H1 (cell line): ENCODE measurements around the gene LSM10. TPM values are rescaled to one million over a fixed set of nuclear protein-coding genes. Genes with fewer than 3 reads are reported as not detected.

Source experiments
- CTCF ChIA-PET: fragments of 300-600 bp; sonication (Branson Sonifier 250); formaldehyde crosslinking; loops from one replicate; lab custom pipeline; 2021; ENCODE audit not compliant: partially characterized antibody; lab: Charles Lee
- POLR2A ChIA-PET: fragments of 300-600 bp; sonication (Branson Sonifier 250); formaldehyde crosslinking; loops from one replicate; lab custom pipeline; 2021; ENCODE audit warnings: inconsistent platforms; ENCODE audit not compliant: partially characterized antibody; lab: Charles Lee
- DNase-seq, 2 experiments: peaks; one replicate each; pipeline versions ENCODE4 v3.0.0 to v3.0.0-alpha.2; 2010 to 2022; ENCODE audit warnings: low spot score in 2 of 2, low read depth in 1 of 2, mixed read lengths in 1 of 2
- FAIRE-seq: peaks from 2 replicates; lab custom pipeline; 2011; peaks lifted over from hg19 to GRCh38; lab: Jason Lieb, UNC
- H2AFZ ChIP-seq: 2 replicates; pipeline ENCODE4 v1.8.1; 2012; ENCODE audit warnings: low read length, inconsistent platforms
- H2AK5ac ChIP-seq: 2 replicates; pipeline ENCODE4 v1.6.1; 2013; ENCODE audit warnings: low read depth, low read length
- H2BK120ac ChIP-seq: replicated peaks from 2 replicates; pipeline ENCODE3; 2013; ENCODE audit warnings: low read depth, low read length, inconsistent platforms
- H2BK12ac ChIP-seq: 2 replicates; pipeline ENCODE4 v1.6.1; 2013; ENCODE audit warnings: low read depth, low read length
- H2BK15ac ChIP-seq: 2 replicates; pipeline ENCODE4 v1.6.1; 2013; ENCODE audit warnings: low read length
- H2BK20ac ChIP-seq: 2 replicates; pipeline ENCODE4 v1.6.1; 2013; ENCODE audit warnings: low read length
- H2BK5ac ChIP-seq: 2 replicates; pipeline ENCODE4 v1.6.1; 2013; ENCODE audit warnings: low read depth, low read length
- H3K14ac ChIP-seq: 2 replicates; pipeline ENCODE4 v1.6.1; 2013; ENCODE audit warnings: inconsistent platforms; ENCODE audit not compliant: insufficient read length
- H3K18ac ChIP-seq: 2 replicates; pipeline ENCODE4 v1.6.1; 2013; ENCODE audit warnings: low read length; ENCODE audit errors: extremely low read depth
- H3K23ac ChIP-seq: 2 replicates; pipeline ENCODE4 v1.6.1; 2013; ENCODE audit warnings: inconsistent platforms; ENCODE audit not compliant: insufficient read length
- H3K23me2 ChIP-seq: 2 replicates; pipeline ENCODE4 v1.6.1; 2013; ENCODE audit warnings: low read depth, low read length
- H3K27ac ChIP-seq: 2 replicates; pipeline ENCODE4 v1.6.1; 2011; ENCODE audit warnings: low read depth, low read length, inconsistent platforms
- H3K27me3 ChIP-seq, 4 experiments: replicated peaks in 1 of 4; 1 replicate in 1 of 4; 2 replicates in 3 of 4; pipeline versions ENCODE4 v1.6.1 to v1.8.1; 2011 to 2013; ENCODE audit warnings: low read length in 3 of 4, mild to moderate bottlenecking in 3 of 4, inconsistent platforms in 2 of 4, mixed read lengths in 2 of 4, moderate library complexity in 1 of 4; ENCODE audit not compliant: control insufficient read depth in 3 of 4, insufficient read depth in 3 of 4; ENCODE audit errors: extremely low read depth in 1 of 4
- H3K36me3 ChIP-seq, 4 experiments: 2 replicates each; pipeline versions ENCODE4 v1.6.1 to v1.8.1; 2011 to 2013; ENCODE audit warnings: mild to moderate bottlenecking in 4 of 4, low read length in 3 of 4, moderate library complexity in 2 of 4, control low read depth in 1 of 4, inconsistent platforms in 1 of 4; ENCODE audit not compliant: insufficient read depth in 4 of 4, control insufficient read depth in 2 of 4
- H3K4ac ChIP-seq: replicated peaks from 2 replicates; pipeline ENCODE3; 2013; ENCODE audit warnings: low read length, low read depth, mixed read lengths, inconsistent platforms; ENCODE audit not compliant: insufficient read length
- H3K4me1 ChIP-seq, 4 experiments: replicated peaks in 1 of 4; 1 replicate in 1 of 4; 2 replicates in 3 of 4; pipeline versions ENCODE4 v1.6.1 to v1.8.1; 2011 to 2013; ENCODE audit warnings: low read length in 3 of 4, inconsistent platforms in 2 of 4, mixed read lengths in 1 of 4; ENCODE audit not compliant: insufficient read depth in 4 of 4, control insufficient read depth in 3 of 4
- H3K4me2 ChIP-seq, 2 experiments: 2 replicates each; pipeline versions ENCODE4 v1.6.1 to v1.8.1; 2011 to 2013; ENCODE audit warnings: low read depth in 2 of 2, low read length in 2 of 2, control low read depth in 1 of 2, inconsistent platforms in 1 of 2, mild to moderate bottlenecking in 1 of 2; ENCODE audit not compliant: insufficient read depth in 1 of 2
- H3K4me3 ChIP-seq, 4 experiments: fragments of 200-600, 300-600 bp in 1 of 4; sonication (generic), shearing (Covaris generic), sonication (Bioruptor Twin) in 1 of 4; 2 replicates each; pipeline versions ENCODE4 v1.5.1 to v1.8.1; 2011 to 2016; ENCODE audit warnings: low read length in 4 of 4, low read depth in 3 of 4, control low read depth in 2 of 4, inconsistent platforms in 2 of 4, mild to moderate bottlenecking in 2 of 4, mixed read lengths in 1 of 4, moderate library complexity in 1 of 4; ENCODE audit not compliant: insufficient read depth in 2 of 4; ENCODE audit errors: extremely low read depth in 1 of 4
- H3K56ac ChIP-seq: replicated peaks from 2 replicates; pipeline ENCODE3; 2013; ENCODE audit warnings: low read depth, mild to moderate bottlenecking, mixed read lengths, low read length, inconsistent platforms; ENCODE audit not compliant: insufficient read length
- H3K79me1 ChIP-seq: 2 replicates; pipeline ENCODE4 v1.6.1; 2013; ENCODE audit warnings: low read depth, low read length, control low read depth
- H3K79me2 ChIP-seq, 2 experiments: 2 replicates each; pipeline versions ENCODE4 v1.6.1 to v1.8.1; 2012 to 2013; ENCODE audit warnings: low read length in 2 of 2, mild to moderate bottlenecking in 2 of 2, inconsistent platforms in 1 of 2; ENCODE audit not compliant: insufficient read depth in 2 of 2, control insufficient read depth in 1 of 2
- H3K9ac ChIP-seq, 4 experiments: replicated peaks in 1 of 4; 1 replicate in 1 of 4; 2 replicates in 3 of 4; pipeline versions ENCODE4 v1.6.1 to v1.8.1; 2011 to 2013; ENCODE audit warnings: low read depth in 3 of 4, low read length in 3 of 4, control low read depth in 2 of 4, mild to moderate bottlenecking in 2 of 4, moderate library complexity in 2 of 4, inconsistent platforms in 1 of 4; ENCODE audit errors: extremely low read depth in 1 of 4
- H3K9me3 ChIP-seq, 2 experiments: 2 replicates each; pipeline versions ENCODE4 v1.6.1 to v1.8.1; 2012 to 2013; ENCODE audit warnings: mild to moderate bottlenecking in 2 of 2, moderate library complexity in 2 of 2, control low read depth in 1 of 2, inconsistent platforms in 1 of 2, low read depth in 1 of 2, low read length in 1 of 2, mixed read lengths in 1 of 2; ENCODE audit not compliant: insufficient read depth in 2 of 2
- H4K20me1 ChIP-seq, 2 experiments: replicated peaks in 1 of 2; 2 replicates each; pipeline versions ENCODE3 to v1.8.1; 2011 to 2013; ENCODE audit warnings: inconsistent platforms in 2 of 2, low read length in 2 of 2, mild to moderate bottlenecking in 1 of 2; ENCODE audit not compliant: insufficient read depth in 2 of 2, control insufficient read depth in 1 of 2
- H4K5ac ChIP-seq: 2 replicates; pipeline ENCODE4 v1.6.1; 2013; ENCODE audit warnings: low read length, low read depth, mixed read lengths, inconsistent platforms; ENCODE audit not compliant: insufficient read length
- H4K8ac ChIP-seq: 2 replicates; pipeline ENCODE4 v1.8.0; 2013; ENCODE audit warnings: mild to moderate bottlenecking, moderate library complexity, low read length, inconsistent platforms; ENCODE audit not compliant: insufficient read depth; ENCODE audit errors: extremely low read depth
- H4K91ac ChIP-seq: replicated peaks from 2 replicates; pipeline ENCODE3; 2013; ENCODE audit warnings: low read length, mixed read lengths, inconsistent platforms; ENCODE audit not compliant: insufficient read length
- FOSL1 ChIP-seq: IDR thresholded peaks from 2 replicates; pipeline ENCODE4 v1.6.1; 2011; ENCODE audit warnings: mild to moderate bottlenecking, low read depth, low read length, moderate library complexity; ENCODE audit not compliant: insufficient read depth
- KDM4A ChIP-seq: IDR thresholded peaks from one replicate; pipeline ENCODE4 v1.7.1; 2012; ENCODE audit warnings: low read depth, mild to moderate bottlenecking, moderate library complexity, low read length, inconsistent platforms; ENCODE audit not compliant: severe bottlenecking
- SIX5 ChIP-seq: IDR thresholded peaks from 2 replicates; pipeline ENCODE4 v1.6.1; 2011; ENCODE audit warnings: mild to moderate bottlenecking, low read depth, low read length
- WGBS, 2 experiments: shearing (Covaris generic) in 1 of 2; methylation state at CpG; one replicate each; pipeline versions ENCODE4 v1.1.6 to v1.1.7; 2013 to 2015; ENCODE audit warnings: low lambda C conversion rate in 2 of 2, mixed read lengths in 2 of 2, inconsistent platforms in 1 of 2, low coverage in 1 of 2, missing lambda C conversion rate in 1 of 2; ENCODE audit not compliant: insufficient replicate concordance in 2 of 2, insufficient coverage in 1 of 2, insufficient read length in 1 of 2; ENCODE audit errors: extremely low coverage in 1 of 2, missing lambda C conversion rate in 1 of 2; 5-methylcytosine and 5-hydroxymethylcytosine counted together
- polyA plus RNA-seq, 7 experiments: library from polyadenylated mRNA; depleted of rRNA in 3 of 7; stranded (reverse) in 5 of 7; unstranded in 2 of 7; fragments of >200 nt in 5 of 7; fragments of 200-250 nt in 2 of 7; gene quantifications; 1 replicate in 5 of 7; 2 replicates in 1 of 7; 4 replicates in 1 of 7; pipeline versions ENCODE4 v1.2.1 to v1.2.3, GENCODE V29; 2011 to 2013; ENCODE audit warnings: missing spikeins in 2 of 7, mixed read lengths in 2 of 7
- total RNA-seq: library from RNA; stranded (reverse); fragmentation: NEBNext Ultra II Directional; extraction: Animal tissue kit (Norgen Biotek cat#: 25700); gene quantifications from 2 replicates; pipeline ENCODE4 v1.2.1, GENCODE V29; 2021

The LSM10 gene
- total and polyA plus RNA-seq, 2 of the 8 experiments (the other 6 are each of a cell fraction or from before 2014, with no cell fraction given), result 59.5 to 140 TPM

DNA sequence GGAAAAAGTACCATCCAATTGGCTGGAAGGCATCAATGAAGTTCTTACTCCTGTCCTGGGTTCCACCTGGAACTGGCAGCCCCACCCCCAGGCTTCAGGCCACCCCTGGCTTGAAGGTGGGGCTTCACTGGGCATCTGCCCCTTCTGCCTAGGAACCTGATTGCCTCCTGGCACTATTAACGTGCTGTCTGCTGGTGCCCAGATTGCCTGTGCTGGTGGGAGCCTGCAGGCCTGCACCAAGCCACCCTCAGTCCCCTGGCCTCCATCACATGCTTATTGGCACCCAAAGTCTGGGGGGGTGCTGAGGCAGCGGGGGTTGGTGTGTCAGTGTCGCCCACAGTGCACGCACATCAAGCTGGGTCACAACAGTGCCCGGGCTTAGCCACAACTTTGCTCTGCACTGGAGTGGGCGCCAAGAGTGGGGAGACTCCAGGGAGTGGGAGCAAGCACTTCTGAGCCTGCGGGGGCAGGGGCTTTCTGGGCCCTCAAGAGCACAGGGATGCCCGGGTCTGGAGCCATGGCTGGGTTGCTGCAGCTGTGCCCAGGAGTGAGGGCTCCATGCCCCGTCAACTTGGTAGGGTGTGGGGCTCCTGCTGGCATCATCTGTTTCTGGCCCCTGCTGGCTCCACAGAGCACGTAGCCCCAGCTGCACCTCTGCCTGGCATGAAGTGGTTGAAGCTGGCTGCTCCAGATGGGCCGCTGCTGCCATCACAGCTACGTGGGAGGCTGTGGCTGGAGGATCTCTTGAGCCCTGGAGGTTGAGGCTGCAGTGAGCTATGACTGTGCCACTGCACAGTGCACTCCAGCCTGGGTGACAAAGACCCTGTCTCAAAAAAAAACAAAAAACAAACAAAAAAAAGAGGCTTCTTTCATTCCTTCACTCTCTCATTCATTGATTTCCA lies 4.1 kb upstream of the LSM10 start:
- Histone ChIP-seq H3K79me2 (peaks cover 0 to 3% of the 10 kb centered on the region in 2 experiments; a peak in 2 of 4 replicates), H3K36me3 (no peaks in the 10 kb centered on the region; a peak in 2 of 8 replicates), H3K14ac (no peak overlapping the region), H4K8ac (no peak overlapping the region; the same call in 1 of the 2 replicates), H2AK5ac (peak overlapping the region; percentile 32; the same call in 1 of the 2 replicates), H3K9me3 (no peaks in the 10 kb centered on the region), H3K27me3 (no peaks in the 10 kb centered on the region), H2BK120ac (no peak overlapping the region), H4K91ac (peak overlapping the region; percentile 92), H3K23ac (no peak overlapping the region), H2BK15ac (peak overlapping the region; percentile 83; the same call in 1 of the 2 replicates), H2AFZ (no peak overlapping the region), H3K18ac (no peak overlapping the region), H3K9ac (no peak overlapping the region; a peak in 1 of 7 replicates), H2BK5ac (peak overlapping the region; percentile 96), H3K27ac (no peak overlapping the region)
- DNase-seq (peak in 1 of 2 experiments; percentile 81), FAIRE-seq (no peak)
- CTCF ChIA-PET, result interaction anchor here (0.6 to 1.8 kb wide), 11 partner anchors 11 to 1258 kb away, joined by 3 to 7 read pairs (median 4); partner anchors contain the start of gene TRAPPC3
- TF ChIP-seq FOSL1 (no peak), SIX5 (no peak), KDM4A (peak; percentile 7)
- TF ChIP-seq, all 59 proteins: peak for 1
- Histone ChIP-seq H3K4me3 (peak overlapping the region; percentile 47 to 68 (median 58); a peak in 7 of 8 replicates), H3K4ac (peak overlapping the region; percentile 57), H3K23me2 (peaks cover 11% of the 10 kb centered on the region), H3K56ac (no peak overlapping the region), H4K5ac (no peak overlapping the region), H2BK12ac (peak overlapping the region; percentile 60; the same call in 1 of the 2 replicates), H3K4me2 (peak overlapping the region; percentile 62 to 85), H3K79me1 (no peaks in the 10 kb centered on the region), H2BK20ac (peak overlapping the region; percentile 55; the same call in 1 of the 2 replicates), H4K20me1 (no peaks in the 10 kb centered on the region), H3K4me1 (peaks cover 0 to 12% (median 11%) of the 10 kb centered on the region in 4 experiments; a peak in 5 of 7 replicates)
- WGBS, 2 experiments, result 83% methylated on average over 12 of the region's 12 CpGs; no CpG with 5 or more reads in 1 of the 2 experiments
- POLR2A ChIA-PET, result interaction anchor here (0.8 to 6.2 kb wide), 12 partner anchors 11 to 79 kb away, joined by 3 to 36 read pairs (median 4); partner anchors contain the start of genes EVA1B, MRPS15 and OSCP1
